Esophagus muscularis mucosa (tissue), 4 donors: ENCODE data around the gene CNIH3. TPM values are rescaled to one million over a fixed set of nuclear protein-coding genes. Genes with fewer than 3 reads are reported as not detected.

Experiments
- DNase-seq: peaks from one replicate; pipeline ENCODE4 v3.0.0-alpha.2; 2017; ENCODE audit errors: extremely low spot score
- H3K27ac ChIP-seq, 4 donors: fragments of 200-600 bp; sonication (generic); replicated peaks in 1 of 4; 1 replicate in 3 of 4; 2 replicates in 1 of 4; pipeline ENCODE4 v1.5.1; 2016 to 2019; ENCODE audit warnings: mild to moderate bottlenecking in 1 of 4
- H3K27me3 ChIP-seq, 4 donors: fragments of 200-600 bp; sonication (generic); one replicate each; pipeline versions ENCODE4 v1.5.1 to v1.6.0; 2016 to 2019
- H3K36me3 ChIP-seq, 4 donors: fragments of 200-600 bp; sonication (generic); one replicate each; pipeline ENCODE4 v1.5.1; 2016 to 2019
- H3K4me1 ChIP-seq, 4 donors: fragments of 200-600 bp; sonication (generic); one replicate each; pipeline ENCODE4 v1.5.1; 2016 to 2019
- H3K4me3 ChIP-seq, 4 donors: fragments of 200-600 bp; sonication (generic); 1 replicate in 2 of 4; 2 replicates in 2 of 4; pipeline ENCODE4 v1.5.1; 2016 to 2019; ENCODE audit warnings: mild to moderate bottlenecking in 4 of 4, moderate library complexity in 1 of 4
- H3K9me3 ChIP-seq, 4 donors: fragments of 200-600 bp; sonication (generic); 1 replicate in 3 of 4; 2 replicates in 1 of 4; pipeline ENCODE4 v1.5.1; 2016 to 2019
- CTCF ChIP-seq, 3 experiments: fragments of 200-600 bp in 2 of 3; fragments of 450-650 bp in 1 of 3; sonication (generic) in 2 of 3; IDR thresholded peaks; one replicate each; pipeline ENCODE4 v1.5.1; 2017 to 2019; ENCODE audit warnings: antibody characterized with exemption in 3 of 3, mild to moderate bottlenecking in 2 of 3, moderate library complexity in 1 of 3
- EP300 ChIP-seq: sonication (generic); formaldehyde crosslinking; IDR thresholded peaks from one replicate; pipeline ENCODE4 v1.6.1; 2017; ENCODE audit warnings: antibody characterized with exemption
- POLR2A ChIP-seq: fragments of 450-650 bp; IDR thresholded peaks from one replicate; pipeline ENCODE4 v1.6.1; 2017; ENCODE audit warnings: antibody characterized with exemption, moderate library complexity, mild to moderate bottlenecking, low read depth
- POLR2AphosphoS5 ChIP-seq, 2 donors: sonication (generic); formaldehyde crosslinking; IDR thresholded peaks; one replicate each; pipeline ENCODE4 v1.6.1; 2017; ENCODE audit warnings: antibody characterized with exemption in 2 of 2
- WGBS: methylation state at CpG from one replicate; pipeline ENCODE4 v1.1.5; 2018; 5-methylcytosine and 5-hydroxymethylcytosine counted together
- intact Hi-C: fragments of 100-400 bp; cut with DNase I; formaldehyde crosslinking; loops from one replicate; pipeline ENCODE4 v1.15.1; 2023
- total RNA-seq, 4 donors: library from RNA; depleted of rRNA; stranded (reverse); fragments of >200 nt; gene quantifications; one replicate each; pipeline versions ENCODE4 v1.1.0 to v1.2.1, GENCODE V29; 2016

Gene CNIH3
- total RNA-seq, 4 donors from 2014 or later = 0.42 to 2.3 (median 1.3) TPM

- Histone ChIP-seq H3K4me1 (peaks cover 0 to 7% (median 0%) of the 10 kb centered on the region in 4 donors), H3K27ac (no peak overlapping the region), H3K9me3 (no peaks in the 10 kb centered on the region), H3K27me3 (peaks cover 0 to 4% (median 0%) of the 10 kb centered on the region in 4 donors), H3K4me3 (no peak overlapping the region), H3K36me3 (no peaks in the 10 kb centered on the region)
- intact Hi-C loops = no loop called here
- no peak for TF ChIP-seq POLR2A
- TF ChIP-seq EP300 = no peak
- TF ChIP-seq POLR2AphosphoS5 (IDR thresholded peaks at IDR 0.05) = no peak
- TF ChIP-seq CTCF (IDR thresholded peaks at IDR 0.05) = no peak
- DNase-seq = no peak
- 87% methylated on average over 5 of the region's 5 CpGs for WGBS
Observed at GRCh38 chr1:224720216-224720615, 104.1 kb downstream of the CNIH3 start.

DNA sequence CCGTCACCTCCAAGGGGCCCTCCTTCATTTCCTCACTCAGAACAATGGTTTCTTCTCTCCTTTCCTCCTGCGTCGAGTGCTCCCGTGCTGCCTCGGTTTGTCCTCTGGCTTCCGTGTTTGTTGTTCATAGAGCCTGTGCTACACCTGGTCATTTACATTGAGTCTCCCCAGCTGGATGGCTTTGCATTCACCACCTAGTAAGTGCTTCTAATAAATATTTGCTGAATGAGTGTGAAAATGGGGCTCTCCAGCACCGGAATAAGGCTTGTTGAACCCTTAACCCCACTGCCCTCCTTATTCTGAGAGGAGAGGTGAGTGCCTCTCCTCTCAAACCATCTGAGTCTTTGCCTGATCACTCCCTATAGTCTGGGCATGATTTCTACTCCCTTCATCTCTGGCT is 104.9 kb downstream of the CNIH3 start:
- Histone ChIP-seq H3K4me3 (no peak overlapping the region), H3K27ac (no peak overlapping the region), H3K36me3 (no peaks in the 10 kb centered on the region), H3K4me1 (peaks cover 0 to 7% (median 0%) of the 10 kb centered on the region in 4 donors), H3K27me3 (peaks cover 0 to 4% (median 0%) of the 10 kb centered on the region in 4 donors), H3K9me3 (no peaks in the 10 kb centered on the region)
- 96% methylated on average over 7 of the region's 7 CpGs for WGBS
- no peak for TF ChIP-seq EP300
- TF ChIP-seq POLR2AphosphoS5 (IDR thresholded peaks at IDR 0.05) = no peak
- no peak for TF ChIP-seq CTCF (IDR thresholded peaks at IDR 0.05)
- TF ChIP-seq POLR2A = no peak
- no peak for DNase-seq
- intact Hi-C loops = no loop called here

GRCh38 chr1:224722838-224723237 is 106.7 kb downstream of the CNIH3 start:
- 82% methylated on average over 4 of the region's 8 CpGs for WGBS
- no peak for DNase-seq
- H3K27ac ChIP-seq = no peak overlapping the region

GRCh38 chr1:224724566-224724965 is 108.4 kb downstream of the CNIH3 start:
- H3K4me1 ChIP-seq = peaks cover 0 to 17% (median 11%) of the 10 kb centered on the region in 4 donors
- H3K9me3 ChIP-seq = no peaks in the 10 kb centered on the region
- TF ChIP-seq POLR2A (no peak), POLR2AphosphoS5 (IDR thresholded peaks at IDR 0.05) (no peak), EP300 (no peak)
- H3K36me3 ChIP-seq = no peaks in the 10 kb centered on the region
- no peak overlapping the region for H3K27ac ChIP-seq
- H3K4me3 ChIP-seq = no peak overlapping the region
- peaks cover 0 to 4% (median 0%) of the 10 kb centered on the region in 4 donors for H3K27me3 ChIP-seq
- intact Hi-C loops = no loop called here
- 88% methylated on average over 2 of the region's 2 CpGs for WGBS
- no peak for DNase-seq

More at GRCh38 chr1:224722838-224723237, 106.7 kb downstream of the CNIH3 start:
- Histone ChIP-seq H3K4me1 (peaks cover 0 to 13% (median 9%) of the 10 kb centered on the region in 4 donors), H3K36me3 (no peaks in the 10 kb centered on the region), H3K27me3 (peaks cover 0 to 4% (median 0%) of the 10 kb centered on the region in 4 donors), H3K4me3 (no peak overlapping the region), H3K9me3 (no peaks in the 10 kb centered on the region)
- no peak for TF ChIP-seq POLR2AphosphoS5 (IDR thresholded peaks at IDR 0.05)
- no peak for TF ChIP-seq CTCF (IDR thresholded peaks at IDR 0.05)
- no peak for TF ChIP-seq POLR2A
- no peak for TF ChIP-seq EP300
- intact Hi-C loops = no loop called here

GRCh38 chr1:224726441-224727182 is 110.5 kb downstream of the CNIH3 start:
- H3K36me3 ChIP-seq = no peaks in the 10 kb centered on the region
- 82% methylated on average over 10 of the region's 10 CpGs for WGBS
- TF ChIP-seq POLR2AphosphoS5 (IDR thresholded peaks at IDR 0.05) (no peak), EP300 (no peak), POLR2A (no peak), CTCF (IDR thresholded peaks at IDR 0.05) (no peak)
- H3K27me3 ChIP-seq = peaks cover 0 to 4% (median 0%) of the 10 kb centered on the region in 4 donors
- peak overlapping the region in 1 of 4 donors; percentile 31 for H3K27ac ChIP-seq
- H3K4me3 ChIP-seq = no peak overlapping the region
- H3K9me3 ChIP-seq = no peaks in the 10 kb centered on the region
- no peak for DNase-seq
- peaks cover 0 to 13% (median 9%) of the 10 kb centered on the region in 4 donors for H3K4me1 ChIP-seq
- intact Hi-C loops = no loop called here
